HEK293T (cell line): ENCODE results near the gene SKA2.
"Not testable (repeated sequence)": the region's sequence is repeated elsewhere in the genome, so short reads cannot be mapped to it uniquely, and the experiment has no call there.

Experiments used
- BHLHE40 ChIP-seq: fragments of 450-650 bp; IDR thresholded peaks from 2 replicates; pipeline ENCODE4 v1.6.1; 2016; ENCODE audit warnings: mild to moderate bottlenecking, moderate library complexity, borderline replicate concordance
- L3MBTL2 ChIP-seq: fragments of 450-650 bp; conservative IDR thresholded peaks from 2 replicates; pipeline ENCODE4 v1.6.1; 2016; ENCODE audit warnings: mild to moderate bottlenecking
- TF ChIP-seq, protein P1 (sequence below): fragments of 450-650 bp; IDR thresholded peaks from 2 replicates; pipeline ENCODE4 v1.6.1; 2016

DNA sequence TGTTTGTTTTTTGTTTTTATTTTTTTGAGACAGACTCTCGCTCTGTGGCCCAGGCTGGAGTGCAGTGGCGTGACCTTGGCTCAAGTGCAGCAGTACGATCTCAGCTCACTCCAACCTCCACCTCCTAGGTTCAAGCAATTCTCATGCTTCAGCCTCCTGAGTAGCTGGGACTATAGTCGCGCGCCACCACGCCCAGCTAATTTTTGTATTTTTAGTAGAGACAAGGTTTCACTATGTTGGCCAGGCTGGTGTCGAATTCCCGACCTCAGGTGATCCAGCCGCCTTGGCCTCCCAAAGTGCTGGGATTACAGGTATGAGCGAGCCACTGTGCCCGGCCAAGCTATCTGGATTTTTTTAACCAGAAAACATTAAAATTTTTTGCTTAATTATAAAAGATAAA lies 64.4 kb downstream of the SKA2 start:
- TF ChIP-seq, protein P1, sequence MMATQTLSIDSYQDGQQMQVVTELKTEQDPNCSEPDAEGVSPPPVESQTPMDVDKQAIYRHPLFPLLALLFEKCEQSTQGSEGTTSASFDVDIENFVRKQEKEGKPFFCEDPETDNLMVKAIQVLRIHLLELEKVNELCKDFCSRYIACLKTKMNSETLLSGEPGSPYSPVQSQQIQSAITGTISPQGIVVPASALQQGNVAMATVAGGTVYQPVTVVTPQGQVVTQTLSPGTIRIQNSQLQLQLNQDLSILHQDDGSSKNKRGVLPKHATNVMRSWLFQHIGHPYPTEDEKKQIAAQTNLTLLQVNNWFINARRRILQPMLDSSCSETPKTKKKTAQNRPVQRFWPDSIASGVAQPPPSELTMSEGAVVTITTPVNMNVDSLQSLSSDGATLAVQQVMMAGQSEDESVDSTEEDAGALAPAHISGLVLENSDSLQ, result not testable (repeated sequence)
- not testable (repeated sequence) for TF ChIP-seq BHLHE40, L3MBTL2
